A549 treated with Hydrocortisone at 1 μM for 4 hours (cell line): ENCODE results near the gene SETSIP. TPM values are rescaled to one million over a fixed set of nuclear protein-coding genes. Genes with fewer than 3 reads are reported as not detected.

Source experiments
- total RNA-seq: library from RNA; stranded (reverse); fragments of 200-300 nt; extraction: Qiagen RNA extraction; gene quantifications from 5 replicates; pipeline ENCODE4 v1.2.3, GENCODE V29; 2022

The SETSIP gene, protein sequence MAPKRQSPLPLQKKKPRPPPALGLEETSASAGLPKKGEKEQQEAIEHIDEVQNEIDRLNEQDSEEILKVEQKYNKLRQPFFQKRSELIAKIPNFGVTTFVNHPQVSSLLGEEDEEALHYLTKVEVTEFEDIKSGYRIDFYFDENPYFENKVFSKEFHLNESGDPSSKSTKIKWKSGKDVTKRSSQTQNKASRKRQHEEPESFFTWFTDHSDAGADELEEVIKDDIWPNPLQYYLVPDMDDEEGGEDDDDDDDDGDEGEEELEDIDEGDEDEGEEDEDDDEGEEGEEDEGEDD
- not detected in 5 replicates for total RNA-seq

DNA sequence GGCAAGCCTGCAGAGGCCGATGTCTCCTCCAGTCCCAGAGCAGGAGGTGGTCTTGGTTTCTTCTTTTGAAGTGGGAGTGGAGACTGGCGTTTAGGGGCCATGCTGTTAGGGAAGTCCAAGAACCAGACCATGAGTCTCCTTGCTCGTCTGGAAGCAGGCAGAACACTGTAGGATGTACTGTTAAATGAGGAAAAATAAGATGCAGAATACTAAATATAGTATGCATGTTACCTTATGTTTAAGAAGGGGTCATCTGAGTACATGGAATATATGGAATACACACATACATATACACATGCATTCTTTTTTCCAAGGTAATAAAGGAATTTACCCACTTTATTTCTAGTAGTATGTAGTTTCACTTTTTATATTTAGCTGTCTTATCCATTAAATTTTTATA is at the start of gene SETSIP:
Gene SETSIP (minus strand): TSS at position 101 of the 400 bp plus-strand sequence. CDS start 0 bp downstream, at position 101.

DNA sequence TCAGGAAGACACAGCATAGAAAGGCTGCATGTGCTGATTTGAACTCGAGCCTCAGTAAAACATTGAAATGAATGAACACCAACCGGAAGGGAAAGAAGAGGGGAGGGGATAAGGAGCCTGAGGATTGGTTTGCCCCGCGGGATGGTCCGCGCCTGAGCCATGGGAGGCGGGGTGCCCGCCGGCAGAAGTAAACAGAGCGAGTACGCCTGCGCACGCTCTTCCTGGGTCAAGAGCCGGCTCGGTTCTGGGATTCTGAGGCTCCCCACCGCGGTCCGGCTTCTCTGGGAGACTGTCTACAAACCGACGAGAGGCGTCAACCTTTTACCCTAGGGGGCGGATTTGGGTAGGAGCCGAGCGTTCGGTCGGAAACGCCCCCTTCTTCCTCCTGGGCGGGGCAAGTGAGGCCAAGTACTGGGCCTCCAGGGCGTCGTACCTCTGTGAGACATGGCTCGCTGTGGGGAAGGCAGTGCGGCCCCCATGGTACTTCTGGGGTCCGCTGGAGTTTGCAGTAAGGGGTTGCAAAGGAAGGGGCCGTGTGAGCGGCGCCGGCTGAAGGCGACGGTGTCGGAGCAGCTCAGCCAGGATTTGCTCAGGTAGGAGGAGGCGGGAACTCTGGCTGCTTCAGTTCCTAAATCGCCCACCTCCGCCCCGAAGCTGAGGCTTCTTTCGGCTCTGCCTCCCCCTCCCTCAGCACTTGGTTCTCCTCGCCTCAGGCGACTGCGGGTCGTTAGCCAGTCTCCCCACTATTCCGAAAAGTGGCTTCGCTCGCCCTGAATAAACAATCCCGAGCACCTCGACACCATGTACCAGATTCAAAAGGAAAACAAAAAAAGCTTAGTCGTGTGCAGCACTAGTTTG is 5.1 kb upstream of the SETSIP start, which contains the start of gene BTBD8:
Gene BTBD8 (plus strand): TSS at position 218 of the 858 bp plus-strand sequence. CDS start 227 bp downstream, at position 445.

Other genes starting within 250 kb of the SETSIP start
- gene TGFBR3, start 189.3 kb downstream of the SETSIP start, total RNA-seq = 5.5 to 8.3 TPM (median 6.3 TPM) in 5 replicates
- gene BRDT, start 126.0 kb downstream of the SETSIP start, total RNA-seq = not detected in 5 replicates
- 0.48 to 0.61 TPM (median 0.53 TPM) in 5 replicates for gene EPHX4, start 45.4 kb downstream of the SETSIP start, total RNA-seq
- gene BTBD8, start 4.9 kb upstream of the SETSIP start, total RNA-seq = 0.46 to 0.84 TPM (median 0.70 TPM) in 5 replicates
- gene C1orf146, start 142.5 kb upstream of the SETSIP start, total RNA-seq = not detected in 5 replicates
- gene GLMN, start 223.6 kb upstream of the SETSIP start, total RNA-seq = 6.3 to 8.3 TPM (median 6.6 TPM) in 5 replicates
- 8.1 to 11.5 TPM (median 10.5 TPM) in 5 replicates for gene RPAP2, start 223.6 kb upstream of the SETSIP start, total RNA-seq